22Rv1 (cell line): ENCODE data around the gene ADCK1.

Source experiments
- H3K27ac ChIP-seq: fragments of 450-650 bp; 2 replicates; pipeline ENCODE4 v1.5.1; 2017
- ZFX ChIP-seq: fragments of 450-650 bp; IDR thresholded peaks from 2 replicates; pipeline ENCODE4 v1.6.1; 2017; ENCODE audit warnings: antibody characterized with exemption, borderline replicate concordance
- TF ChIP-seq, protein P1 (sequence below): fragments of 450-650 bp; IDR thresholded peaks from 2 replicates; pipeline ENCODE4 v1.5.1; 2017; ENCODE audit warnings: mild to moderate bottlenecking

ADCK1 gene

DNA sequence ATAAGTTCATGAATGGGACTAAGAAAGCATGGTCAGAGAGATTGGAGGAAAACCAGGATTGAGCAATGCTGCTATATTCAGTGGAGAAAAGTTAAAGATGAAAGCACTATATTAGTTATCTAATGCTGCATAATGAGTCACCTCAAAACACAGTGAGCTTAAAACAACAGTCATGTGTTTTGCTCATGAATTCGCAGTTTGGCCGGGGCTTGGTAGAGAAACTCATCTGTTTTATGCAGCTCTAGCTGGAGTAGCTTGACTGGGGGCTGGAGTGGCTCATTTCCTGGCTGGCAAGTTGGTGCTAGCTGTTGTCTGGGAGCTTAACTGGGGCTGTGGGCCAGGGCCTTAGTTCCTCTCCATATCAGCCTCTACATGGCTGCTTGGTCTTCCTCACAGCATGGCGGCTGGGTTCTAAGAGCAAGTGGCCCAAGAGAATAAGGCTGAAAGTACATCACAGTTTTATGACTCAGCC lies 90.1 kb downstream of the ADCK1 start:
- TF ChIP-seq, protein P1, sequence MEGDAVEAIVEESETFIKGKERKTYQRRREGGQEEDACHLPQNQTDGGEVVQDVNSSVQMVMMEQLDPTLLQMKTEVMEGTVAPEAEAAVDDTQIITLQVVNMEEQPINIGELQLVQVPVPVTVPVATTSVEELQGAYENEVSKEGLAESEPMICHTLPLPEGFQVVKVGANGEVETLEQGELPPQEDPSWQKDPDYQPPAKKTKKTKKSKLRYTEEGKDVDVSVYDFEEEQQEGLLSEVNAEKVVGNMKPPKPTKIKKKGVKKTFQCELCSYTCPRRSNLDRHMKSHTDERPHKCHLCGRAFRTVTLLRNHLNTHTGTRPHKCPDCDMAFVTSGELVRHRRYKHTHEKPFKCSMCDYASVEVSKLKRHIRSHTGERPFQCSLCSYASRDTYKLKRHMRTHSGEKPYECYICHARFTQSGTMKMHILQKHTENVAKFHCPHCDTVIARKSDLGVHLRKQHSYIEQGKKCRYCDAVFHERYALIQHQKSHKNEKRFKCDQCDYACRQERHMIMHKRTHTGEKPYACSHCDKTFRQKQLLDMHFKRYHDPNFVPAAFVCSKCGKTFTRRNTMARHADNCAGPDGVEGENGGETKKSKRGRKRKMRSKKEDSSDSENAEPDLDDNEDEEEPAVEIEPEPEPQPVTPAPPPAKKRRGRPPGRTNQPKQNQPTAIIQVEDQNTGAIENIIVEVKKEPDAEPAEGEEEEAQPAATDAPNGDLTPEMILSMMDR, result no peak
- TF ChIP-seq ZFX, result no peak
- no peak overlapping the region for H3K27ac ChIP-seq

DNA sequence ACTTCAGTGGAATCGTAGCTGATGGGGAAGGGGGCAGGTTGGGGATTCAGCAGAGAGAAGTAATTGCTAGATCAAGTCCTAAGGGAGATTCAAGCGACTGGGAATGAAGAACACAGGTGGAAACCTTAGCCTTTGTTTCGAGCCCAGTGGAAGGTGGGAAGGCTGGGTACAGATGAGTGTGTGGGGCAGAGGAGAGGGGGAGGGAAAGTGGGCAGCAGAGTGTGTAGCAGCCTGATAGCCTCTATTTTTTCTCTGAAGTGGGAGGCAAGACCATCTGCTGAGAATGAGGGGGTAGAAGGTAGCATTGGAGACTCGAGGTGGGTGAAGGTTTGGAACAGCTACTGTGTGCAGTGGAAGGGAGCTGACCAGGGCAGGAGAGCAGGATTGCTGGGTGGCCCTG lies 91.0 kb downstream of the ADCK1 start:
- no peak overlapping the region for H3K27ac ChIP-seq
- TF ChIP-seq, protein P1, result no peak
- TF ChIP-seq ZFX, result no peak

DNA sequence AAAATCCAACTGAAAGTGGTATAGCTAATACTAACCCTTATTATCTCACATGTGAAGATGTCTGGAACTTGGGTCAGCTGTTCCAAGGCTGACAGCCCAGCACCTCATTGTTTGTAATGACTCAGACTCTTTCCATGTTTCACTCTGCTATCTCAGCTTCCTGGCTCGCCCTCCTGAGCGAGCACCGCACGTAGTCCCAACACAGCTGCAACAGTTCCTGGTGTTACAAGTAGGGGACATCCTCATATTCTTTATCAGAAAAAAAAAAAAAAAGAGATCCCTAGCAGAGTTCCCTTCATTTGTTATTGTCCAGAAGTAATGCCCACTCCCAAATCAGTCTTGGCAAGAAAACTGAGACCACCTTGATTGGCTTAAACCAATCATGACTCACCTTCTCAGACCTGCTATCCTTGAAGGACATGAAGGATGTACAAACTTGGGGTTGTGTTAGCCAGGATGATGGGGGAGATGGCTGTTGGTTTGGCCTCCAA lies 92.5 kb downstream of the ADCK1 start:
- no peak overlapping the region for H3K27ac ChIP-seq
- TF ChIP-seq, protein P1, result no peak
- TF ChIP-seq ZFX, result no peak

DNA sequence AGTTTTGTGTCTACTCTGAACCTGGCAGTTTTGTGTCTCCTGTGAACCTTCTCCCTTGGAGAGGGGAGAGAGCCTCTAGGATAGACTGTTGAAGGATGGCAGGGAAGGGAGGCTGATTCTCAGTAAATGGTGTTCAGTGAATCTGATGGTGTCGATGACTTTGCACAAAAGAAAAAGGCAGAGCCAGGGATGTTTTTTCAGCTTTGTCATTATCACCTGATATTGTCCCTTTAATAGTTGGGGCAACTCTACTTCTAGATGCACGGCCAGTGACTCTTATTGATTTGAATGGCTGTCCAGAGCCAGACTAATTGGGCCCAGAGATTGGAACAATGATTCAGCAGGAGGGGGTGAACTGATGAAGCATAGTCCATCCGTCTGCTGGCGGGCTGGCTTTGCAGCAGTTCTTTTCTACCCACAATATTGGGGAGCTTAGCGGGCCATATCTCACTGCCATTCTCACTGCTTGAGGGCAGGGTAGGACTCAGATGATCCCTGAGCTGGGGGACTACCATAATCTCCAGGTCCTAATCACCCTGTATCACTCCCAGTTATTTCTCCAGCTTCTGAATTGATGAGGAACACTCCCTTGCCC lies 93.1 kb downstream of the ADCK1 start:
- no peak overlapping the region for H3K27ac ChIP-seq
- TF ChIP-seq ZFX, result no peak
- TF ChIP-seq, protein P1, result no peak

DNA sequence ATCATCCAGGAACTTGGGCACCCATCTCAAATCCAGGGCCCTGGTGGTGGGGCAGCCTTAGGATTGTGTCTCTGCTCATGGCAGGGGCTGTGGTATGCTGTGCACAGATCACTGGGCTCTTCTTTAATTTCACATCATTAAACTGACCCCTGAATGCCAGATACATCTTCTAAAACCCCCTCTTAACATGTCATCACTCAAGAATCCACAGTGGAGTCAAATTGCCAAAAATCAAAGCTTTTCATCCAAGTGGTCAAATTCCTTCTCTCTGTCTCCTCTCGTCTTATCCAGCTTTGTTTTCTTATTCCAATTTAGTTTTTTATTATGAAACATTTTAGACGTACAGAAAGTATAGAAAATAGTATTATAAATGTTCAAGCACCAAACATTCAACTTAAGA lies 97.5 kb downstream of the ADCK1 start:
- TF ChIP-seq ZFX, result no peak
- TF ChIP-seq, protein P1, result no peak
- H3K27ac ChIP-seq, result no peak overlapping the region

DNA sequence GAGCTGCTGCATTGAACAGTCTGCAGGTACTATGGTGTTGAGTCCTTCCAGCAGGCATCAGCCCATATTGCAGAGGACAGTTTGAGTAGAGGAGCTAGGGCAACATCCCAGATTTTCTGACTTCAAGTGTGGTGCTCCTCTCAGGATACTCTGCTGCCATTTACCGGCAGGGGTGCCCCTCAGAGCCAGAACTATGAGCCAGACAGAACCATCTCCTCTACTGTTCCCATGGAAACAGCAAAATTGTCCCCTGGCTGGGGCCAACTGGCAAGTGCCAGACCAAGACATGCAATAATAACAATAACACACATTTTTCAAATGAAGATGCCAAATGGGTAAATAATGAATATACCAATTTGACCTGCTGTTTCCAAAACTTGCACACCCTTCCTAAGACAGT lies 102.9 kb downstream of the ADCK1 start:
- H3K27ac ChIP-seq, result no peak overlapping the region
- TF ChIP-seq, protein P1, result no peak
- TF ChIP-seq ZFX, result no peak

DNA sequence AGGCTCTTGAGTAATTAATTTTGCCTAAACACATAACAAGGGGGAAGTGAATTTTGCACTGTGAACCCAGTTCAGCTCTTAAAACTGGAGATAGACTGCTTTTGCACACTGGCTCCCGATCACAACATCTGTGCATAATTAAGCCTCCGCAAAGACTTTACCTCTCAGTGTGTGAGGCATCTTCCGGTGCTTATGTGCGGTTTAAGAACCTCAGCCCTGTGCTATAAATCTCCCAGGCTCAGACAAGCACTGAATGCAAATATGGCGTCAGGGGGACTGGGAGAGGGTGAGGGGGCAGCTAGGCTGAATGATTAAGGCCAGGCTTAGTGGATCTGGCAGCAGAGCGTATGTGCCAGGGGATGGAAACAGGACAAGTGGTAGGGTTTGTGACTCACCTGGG lies 103.3 kb downstream of the ADCK1 start:
- TF ChIP-seq, protein P1, result no peak
- no peak for TF ChIP-seq ZFX
- H3K27ac ChIP-seq, result no peak overlapping the region
